GM19324 (cell line): ENCODE data around the gene METTL21C.

Experiments
- ATAC-seq: cut with Tn5 transposase; IDR thresholded peaks from one replicate; pipeline ENCODE4 v1.9.1; 2021; ENCODE audit warnings: mild to moderate bottlenecking, moderate library complexity; ENCODE audit not compliant: unreplicated experiment, low FRiP score

The METTL21C gene

DNA sequence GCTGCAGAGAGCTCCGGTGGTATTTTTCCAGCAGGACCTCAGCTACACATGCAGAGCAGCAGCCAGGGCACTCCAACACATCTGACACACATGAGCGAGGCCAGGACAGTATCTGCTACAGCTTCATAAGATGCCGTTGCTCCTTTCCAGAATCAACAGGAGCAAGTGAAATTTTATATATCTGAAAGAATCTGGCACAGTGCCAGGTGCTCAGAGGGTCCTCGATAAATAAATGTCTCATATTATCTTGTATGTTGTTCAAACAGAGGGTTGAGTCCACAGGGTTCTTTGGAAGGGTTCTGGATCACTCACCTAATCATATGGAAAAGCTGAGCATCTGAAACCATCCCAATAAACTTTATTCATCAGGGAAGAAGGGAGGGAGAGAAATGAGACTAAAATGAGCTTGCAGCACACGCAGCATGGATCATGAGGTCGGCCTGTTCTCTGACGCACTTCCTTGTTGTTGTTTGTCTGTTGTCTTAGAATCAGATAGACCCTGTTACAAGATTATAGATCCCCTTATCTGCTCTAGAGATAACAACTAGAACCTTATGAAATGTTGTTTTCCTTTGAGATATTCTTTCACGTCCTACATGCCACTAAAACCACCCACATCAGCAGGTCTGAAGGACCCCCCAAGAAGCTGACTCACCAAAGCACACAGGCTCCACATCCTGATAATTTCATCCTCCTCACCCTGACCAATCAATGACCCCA lies 3.2 kb upstream of the METTL21C start:
- no peak for ATAC-seq

DNA sequence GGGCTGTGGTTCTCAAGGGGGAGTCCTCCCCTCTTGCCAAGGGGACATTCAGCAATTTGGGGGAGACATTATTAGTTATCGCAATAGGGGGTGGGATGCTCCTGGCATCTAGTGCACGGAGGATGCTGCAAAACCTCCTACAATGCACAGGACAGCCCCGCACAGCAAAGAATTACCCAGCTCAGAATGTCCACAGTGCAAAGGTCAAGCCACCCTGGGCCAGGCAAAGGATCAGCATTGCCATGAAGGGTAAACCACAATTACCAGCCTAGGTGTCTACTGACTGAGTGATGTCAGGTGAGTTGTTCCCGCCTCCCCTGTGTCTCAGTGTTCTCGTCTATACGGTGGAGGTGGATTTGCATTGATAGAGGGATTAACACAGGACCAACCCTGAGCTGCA lies 2.4 kb upstream of the METTL21C start:
- no peak for ATAC-seq

DNA sequence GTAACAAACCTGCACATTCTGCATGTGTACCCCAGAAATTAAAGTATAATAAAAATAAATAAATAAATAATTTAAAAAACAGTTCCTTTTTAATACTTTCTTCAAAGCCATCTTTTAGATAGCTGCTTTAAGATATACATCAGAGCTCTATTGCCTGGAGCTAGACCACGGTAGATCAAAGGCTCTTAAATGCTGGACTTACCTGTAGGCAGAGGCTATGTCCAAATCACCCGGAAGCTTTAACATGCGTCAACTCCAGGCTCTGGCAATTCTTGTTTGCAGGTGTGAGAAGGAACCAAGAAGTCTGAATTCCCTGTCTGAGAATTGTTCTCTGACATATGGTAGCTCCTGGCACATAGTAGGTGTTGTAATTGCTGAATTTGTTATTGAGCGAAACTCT lies 1.6 kb upstream of the METTL21C start:
- ATAC-seq = no peak

DNA sequence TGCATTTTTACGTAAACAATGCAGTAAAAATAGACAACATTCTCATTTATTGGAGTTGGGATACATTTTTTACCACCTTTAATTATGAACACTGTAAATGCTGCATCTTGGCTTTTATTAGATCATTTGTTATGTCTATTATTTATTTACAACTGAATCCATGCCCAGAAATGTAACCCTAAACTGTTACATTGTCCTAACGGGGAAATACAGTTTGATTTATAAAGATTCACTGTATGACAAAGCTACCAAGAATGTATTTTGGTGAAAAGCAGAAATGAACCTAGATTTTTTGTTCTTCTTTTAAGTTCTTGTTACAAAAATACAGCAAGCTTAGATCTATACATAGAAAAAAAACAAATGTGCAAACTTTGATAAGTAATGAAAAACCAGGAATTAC lies 1.1 kb downstream of the METTL21C start:
- ATAC-seq = no peak

DNA sequence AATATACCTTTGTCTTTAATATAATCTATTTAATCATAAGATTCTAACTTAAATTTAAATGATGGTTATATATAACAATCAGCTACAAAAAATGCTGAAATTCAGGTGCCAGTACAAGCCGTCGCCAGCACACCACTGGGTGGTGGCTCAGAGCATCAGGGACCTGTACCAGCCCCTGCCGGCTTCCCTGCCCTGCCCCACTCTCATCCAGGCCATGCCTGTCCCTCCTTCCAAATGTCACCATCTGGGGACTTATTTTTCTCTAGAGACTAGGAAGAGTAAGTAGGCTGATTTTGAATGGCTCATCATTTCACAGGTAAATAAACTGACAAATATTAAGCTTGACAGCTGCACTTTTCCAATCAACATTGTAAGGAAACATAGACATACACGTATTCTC lies 1.6 kb downstream of the METTL21C start:
- ATAC-seq = no peak

DNA sequence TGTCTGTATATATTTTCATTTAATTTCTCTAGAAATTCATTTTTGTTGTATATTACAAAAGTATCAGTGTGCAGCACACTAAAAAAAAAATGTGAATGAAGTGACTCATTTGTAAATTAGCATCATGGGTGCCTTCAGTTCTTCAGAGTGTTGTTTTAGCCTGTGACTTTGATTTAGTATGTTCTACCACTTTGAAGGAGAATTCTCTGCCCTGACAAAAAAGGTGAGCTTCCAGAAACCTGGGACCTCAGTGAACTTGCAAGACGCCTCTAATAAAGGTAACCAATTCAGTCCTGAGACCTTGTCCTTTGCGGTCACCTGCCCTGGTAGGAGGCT lies 2.4 kb downstream of the METTL21C start:
- no peak for ATAC-seq

DNA sequence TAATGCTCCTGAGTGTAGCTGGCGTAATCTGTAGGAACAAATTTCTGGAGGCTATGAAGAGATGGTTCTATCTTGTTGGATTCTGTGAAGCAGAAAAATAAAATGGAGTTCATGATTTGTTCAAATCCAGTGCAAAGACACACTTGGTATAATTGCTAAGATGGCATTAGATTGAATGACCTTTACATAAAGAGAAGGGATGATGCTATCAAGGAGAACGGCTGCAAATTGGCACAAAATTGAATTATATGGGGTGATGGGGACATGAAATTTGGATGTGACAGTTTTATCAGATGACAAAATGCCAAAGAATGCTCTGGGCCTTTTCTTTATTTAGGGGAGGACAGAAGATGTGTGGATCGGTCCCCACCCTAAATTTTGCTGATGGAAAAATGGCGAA lies 4.0 kb downstream of the METTL21C start:
- no peak for ATAC-seq

DNA sequence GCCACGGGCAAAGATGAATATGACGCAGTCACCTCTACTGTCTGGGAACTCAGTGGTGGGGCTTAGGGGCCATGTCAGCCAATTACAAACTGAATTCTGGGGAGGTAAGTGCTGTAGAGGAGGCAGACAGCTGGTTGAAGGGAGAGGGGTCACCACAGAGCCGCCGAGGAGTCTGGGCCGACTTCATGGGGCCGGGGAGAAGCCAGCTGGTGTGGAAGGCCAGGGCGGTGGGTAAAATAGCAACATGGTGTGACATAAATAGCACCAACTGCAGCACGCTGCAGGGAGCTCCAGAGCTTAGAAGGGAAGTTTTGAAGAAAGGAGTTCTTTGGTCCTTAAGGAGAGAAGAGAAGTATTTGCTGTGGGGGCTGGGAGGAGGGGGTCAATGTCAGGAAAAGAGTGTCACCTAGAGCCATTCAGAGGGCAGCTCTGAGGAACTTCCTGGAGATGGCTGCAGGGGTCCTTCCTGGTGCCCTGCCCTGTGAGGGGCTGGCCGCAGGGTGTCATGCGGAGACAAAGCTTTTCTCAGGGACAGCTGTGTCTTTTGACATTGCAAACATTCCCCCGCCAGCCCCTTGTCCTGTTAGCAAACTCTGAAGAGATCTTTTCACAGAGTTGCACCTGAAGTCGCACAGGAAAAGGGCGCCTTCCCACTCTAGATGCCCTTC lies 6.4 kb downstream of the METTL21C start:
- no peak for ATAC-seq

DNA sequence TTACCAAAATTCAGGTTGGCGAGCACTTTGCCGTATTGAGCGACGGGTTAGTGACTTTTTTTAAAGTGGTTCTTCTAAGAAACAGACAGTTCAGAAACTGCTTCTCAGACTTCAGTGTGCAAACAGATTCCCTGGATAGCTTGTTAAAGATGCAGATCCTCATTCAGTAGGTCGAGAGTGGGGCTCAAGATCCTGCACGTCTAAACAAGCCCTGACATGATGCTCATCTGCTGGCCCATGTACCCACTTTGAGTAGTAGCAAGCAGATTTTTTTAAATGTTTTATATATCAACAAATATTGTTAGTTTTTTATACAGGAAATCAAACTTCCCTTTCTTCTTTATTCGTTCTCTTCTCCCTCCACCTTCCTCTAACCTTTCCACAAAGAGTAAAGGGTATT lies 7.3 kb downstream of the METTL21C start:
- no peak for ATAC-seq

DNA sequence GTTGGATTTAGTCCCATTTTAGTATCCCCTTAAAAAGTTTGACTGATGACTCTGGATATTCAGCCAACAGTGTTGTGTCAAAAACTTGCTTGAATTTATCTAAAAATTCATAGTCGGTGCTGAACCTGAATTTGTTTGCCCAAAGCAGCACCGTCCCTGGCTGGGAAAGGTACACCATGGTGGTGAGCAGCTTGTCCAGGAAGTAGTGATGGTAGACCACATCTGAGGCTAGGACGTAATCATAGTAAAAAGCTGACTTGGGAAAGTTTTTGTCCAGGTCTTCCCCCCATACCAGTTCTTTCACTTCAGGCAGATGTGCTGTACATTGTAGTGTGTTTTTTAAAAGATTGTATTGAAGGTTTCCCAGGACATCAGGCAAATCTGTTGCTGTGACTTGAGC lies 8.8 kb downstream of the METTL21C start:
- no peak for ATAC-seq

DNA sequence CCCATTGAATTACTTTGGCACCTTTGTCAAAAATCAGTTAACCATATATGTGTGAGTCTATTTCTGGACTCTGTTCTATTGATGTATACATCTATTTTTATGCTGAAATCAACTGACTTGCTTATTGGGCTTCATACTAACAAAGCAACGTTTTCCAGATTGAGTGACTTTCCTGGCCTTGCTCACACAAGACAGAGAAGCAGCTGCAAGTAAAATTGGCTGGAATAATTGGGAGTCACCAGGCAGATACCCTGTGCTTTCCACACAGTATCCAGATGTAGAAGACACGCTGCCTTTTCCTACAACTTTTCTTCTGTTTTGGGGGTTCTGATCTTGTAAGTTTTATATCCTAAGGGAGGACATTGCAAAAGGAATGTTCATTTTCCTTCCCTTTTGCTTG lies 11.2 kb downstream of the METTL21C start:
- no peak for ATAC-seq

DNA sequence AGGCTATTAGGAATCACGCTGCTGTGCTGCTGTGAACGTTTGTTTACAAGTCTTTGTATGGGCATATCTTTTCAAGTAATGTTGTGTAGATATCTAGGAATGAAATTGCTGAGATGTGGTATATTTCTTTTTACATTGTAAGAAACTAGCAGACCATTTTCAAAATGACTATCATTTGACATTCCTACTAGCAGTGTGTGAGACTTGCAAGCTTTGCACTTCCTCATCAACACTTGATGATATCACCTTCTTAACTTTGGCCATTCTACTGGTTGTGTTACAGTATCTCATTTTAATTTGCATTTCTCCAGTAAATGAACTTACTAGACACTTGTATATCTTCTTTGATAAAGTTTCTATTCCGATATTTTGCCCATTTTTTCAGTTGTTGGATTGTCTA lies 12.1 kb downstream of the METTL21C start:
- no peak for ATAC-seq

DNA sequence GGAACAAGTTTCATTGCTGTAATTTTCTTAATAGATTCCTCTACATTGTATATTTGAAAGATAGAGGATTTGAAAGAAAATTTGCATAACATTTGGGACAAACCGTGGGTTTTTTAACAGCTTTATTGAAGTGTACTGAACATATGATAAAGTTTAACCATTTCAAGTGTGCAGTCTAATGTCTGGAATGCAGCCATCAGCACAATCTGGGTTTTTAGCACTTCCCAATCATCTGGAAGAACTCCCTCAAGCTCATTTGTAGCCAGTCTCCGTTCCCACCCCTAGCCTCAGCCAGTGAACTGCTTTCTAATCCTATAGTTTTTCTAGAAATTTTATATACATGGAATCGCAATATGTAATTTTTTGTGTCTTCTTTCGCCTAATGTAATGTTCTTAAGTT lies 12.6 kb downstream of the METTL21C start:
- ATAC-seq = no peak

DNA sequence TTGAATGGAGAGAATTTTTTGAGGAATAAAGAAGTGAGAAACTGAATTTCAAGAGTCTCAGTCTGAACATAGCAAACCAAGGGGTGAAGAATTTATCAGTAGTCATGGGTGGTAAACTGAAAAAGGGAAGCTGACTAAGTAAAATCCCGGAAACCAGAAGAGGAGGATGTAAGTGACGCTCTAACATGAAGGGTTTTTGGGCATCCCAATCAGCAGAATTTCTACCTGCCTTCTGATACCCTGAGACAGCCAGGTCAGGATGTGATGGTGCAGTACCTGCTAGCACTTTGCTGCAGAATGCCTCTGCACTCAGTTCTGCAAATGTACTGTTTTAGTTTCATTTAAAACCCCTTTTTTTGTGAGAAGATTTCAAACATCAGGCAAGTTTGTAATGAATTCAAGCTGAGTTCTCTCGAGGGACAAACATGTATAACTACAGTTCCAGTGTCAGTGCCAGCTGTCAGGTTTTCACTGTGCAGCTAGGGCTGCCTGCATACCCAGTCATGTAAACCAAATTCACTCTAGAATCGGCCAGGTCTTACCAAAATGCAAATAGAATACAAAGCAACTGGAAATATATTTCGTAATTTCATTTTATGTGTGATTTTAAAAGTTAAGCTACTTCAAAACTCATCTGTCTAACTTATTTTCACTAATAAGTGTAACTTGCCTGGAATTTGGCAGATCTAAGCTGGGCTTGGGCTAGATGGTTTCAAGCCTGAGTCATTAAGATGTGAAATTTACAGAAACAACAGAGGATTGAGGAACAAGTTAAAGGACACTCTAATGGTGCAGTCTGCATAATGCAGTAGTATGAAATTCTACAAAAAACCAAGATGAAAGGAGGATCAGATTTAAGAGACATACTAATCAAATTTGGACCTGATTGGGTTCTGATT lies 13.8 kb downstream of the METTL21C start:
- ATAC-seq = peak; percentile 47

DNA sequence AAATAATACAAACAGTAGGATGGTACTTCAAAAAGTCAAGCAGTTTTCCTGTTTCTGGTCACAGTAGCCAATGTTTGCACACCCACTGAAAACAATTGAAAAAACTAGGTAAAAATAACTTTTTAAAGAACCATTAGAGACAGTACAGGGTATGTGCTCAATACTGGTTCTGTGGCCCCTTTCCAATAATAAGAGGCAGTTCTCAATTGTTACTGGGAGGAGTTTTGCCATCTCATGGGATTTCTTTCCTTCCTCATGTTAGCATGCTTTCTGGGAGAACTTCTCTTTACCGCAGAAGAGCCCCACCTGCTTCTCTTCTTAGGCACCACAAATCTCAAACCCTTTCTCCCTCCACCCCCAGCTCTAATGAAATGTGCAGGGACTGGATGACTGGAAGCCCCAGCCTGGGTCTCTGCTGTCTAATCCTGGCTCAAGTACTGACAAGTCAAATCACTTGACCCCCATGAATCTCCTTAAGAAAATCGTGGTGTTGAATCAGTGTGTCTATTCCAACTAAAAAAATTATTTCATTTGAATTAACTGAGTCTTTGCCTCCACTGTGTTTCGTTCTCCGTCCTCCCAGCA lies 14.6 kb downstream of the METTL21C start:
- ATAC-seq = no peak

DNA sequence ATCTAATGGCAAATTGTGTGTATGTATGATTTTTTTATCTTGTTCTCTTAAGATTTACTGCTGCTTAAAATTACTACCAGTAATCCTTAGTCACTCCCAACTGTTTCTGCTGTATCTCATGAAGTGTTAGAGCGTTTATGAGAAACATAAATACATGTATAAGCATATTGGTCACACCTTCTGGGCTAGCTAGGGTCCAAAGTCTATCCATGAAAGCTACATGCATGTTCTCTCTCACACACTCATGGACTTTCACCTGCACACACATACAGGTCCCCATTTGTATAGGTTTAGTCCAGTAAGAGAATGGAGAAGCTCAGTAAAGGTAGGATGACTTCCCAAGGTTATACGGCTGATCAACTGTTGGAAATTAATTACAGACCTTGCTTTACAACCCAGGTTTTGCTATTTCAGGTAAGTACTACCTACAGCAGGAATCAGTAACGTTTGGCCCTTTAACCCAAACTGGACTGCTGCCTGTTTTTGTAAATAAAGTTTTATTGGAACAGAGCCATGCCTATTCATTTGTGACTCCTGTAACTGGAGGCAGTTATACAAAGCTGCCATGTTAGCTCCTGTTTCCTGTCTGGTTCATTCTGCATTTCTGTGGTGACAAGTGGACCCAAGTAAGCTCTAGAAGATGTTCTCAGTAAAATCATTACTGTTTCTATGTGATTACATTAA lies 15.3 kb downstream of the METTL21C start:
- no peak for ATAC-seq

DNA sequence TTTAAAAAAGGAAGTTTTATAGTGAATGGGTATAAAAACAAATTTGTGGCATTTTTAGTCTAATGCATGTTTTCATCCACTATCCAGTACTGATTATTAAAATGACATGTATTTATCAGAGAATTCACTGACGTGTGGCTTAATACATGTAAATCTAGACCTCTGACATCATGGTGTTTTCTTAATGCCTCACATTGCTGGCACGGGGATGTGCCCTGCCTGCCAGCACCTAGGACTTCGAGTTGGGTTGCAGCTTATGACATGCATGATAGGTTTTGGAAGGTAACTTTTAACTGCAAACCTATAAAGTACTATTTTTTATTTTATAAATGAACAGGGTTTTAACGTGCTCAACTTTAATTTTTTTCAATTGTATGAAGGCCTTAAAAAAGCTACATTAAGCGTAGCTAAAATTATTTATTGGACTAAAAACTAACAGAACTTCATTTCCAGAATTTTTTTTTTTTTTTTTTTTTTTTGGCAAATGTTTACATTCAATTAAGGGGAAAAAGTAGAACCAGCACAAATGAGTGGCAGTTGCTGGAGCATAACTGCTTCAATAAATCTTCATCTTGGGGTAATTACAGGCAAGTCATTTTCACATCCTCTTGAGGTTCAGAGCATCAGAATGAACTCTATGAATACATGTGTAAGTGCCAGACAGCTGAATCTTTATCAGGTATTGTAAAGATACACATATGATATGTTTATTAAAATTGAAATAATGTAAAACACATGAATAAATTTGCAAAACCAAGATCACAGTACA lies 16.3 kb downstream of the METTL21C start:
- no peak for ATAC-seq

DNA sequence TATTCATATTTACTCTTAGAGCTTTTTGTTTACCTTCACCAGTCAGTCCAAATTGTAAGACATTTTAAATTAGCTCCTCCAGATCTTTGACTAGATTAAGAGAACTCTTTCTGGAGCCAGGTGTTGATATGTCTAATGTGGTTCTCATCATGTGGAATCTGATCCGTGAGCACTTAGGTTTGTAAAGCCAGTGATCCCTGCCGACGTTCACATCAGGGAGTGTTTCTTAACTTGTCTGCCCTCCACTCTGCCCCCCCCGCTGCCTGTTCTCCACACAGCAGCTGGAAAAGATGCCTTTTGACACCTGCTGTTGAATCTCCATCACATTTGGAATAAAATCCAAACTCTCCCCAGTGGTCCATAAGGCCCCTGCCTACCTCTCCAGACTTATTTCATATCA lies 17.7 kb downstream of the METTL21C start:
- no peak for ATAC-seq

DNA sequence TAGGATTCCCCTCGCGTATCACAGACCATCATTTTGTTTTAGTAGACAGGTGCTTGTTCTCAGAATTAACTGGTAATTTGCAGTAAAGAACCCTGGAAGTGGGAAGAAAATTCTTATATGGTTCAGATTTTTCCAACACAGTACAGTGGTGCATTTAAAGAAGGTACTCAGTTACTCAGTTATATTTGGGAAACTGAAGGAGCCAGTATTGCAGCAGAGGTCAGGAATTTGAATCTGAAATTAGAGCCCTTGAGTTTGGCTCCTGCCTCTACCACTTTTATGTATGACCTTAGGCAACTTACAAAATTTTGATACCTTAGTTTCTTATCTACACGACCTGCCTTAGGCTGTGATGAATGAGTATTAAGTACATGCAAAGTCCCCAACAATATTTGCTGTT lies 19.7 kb downstream of the METTL21C start:
- no peak for ATAC-seq

DNA sequence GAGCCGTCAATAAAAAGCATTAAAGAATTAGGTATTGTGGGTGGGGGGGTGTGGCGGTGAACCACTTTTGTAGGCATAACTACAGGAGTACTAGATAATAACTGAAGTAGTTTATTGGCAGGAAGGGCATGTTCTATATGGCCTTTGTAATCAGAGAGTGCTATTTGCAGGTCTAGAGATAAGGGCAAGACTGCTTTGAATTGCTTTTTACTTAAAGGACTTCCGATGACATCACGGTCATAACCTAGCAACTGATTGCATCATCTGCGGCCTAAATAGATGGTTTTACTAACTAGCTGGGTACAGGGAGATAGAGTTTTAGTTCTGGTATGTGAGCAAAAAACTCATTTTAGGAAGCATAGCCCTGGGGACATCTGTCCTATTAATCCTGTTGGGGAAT lies 24.7 kb downstream of the METTL21C start:
- ATAC-seq = no peak
